HEK293 (cell line): Measurements from ENCODE around the gene METTL5.
A peak's percentile ranks its signal among the peaks of the same experiment; 100 is the strongest.

Experiments used
- CTCF ChIA-PET: fragments of 350-600 bp; formaldehyde crosslinking; extraction: SDS; loops from one replicate; lab custom pipeline; 2021; ENCODE audit warnings: antibody characterized with exemption; lab: Yijun Ruan, JAX
- POLR2A ChIA-PET: fragments of 300-600 bp; formaldehyde crosslinking; extraction: SDS; loops from one replicate; lab custom pipeline; 2020; ENCODE audit warnings: antibody characterized with exemption, inconsistent platforms; lab: Yijun Ruan, JAX
- H3K27ac ChIP-seq: fragments of 200-500 bp; sonication (Bioruptor generic); 2 replicates; pipeline ENCODE4 v1.5.1; 2014; ENCODE audit warnings: low read depth, low read length, control low read depth, inconsistent platforms; ENCODE audit errors: extremely low read depth
- H3K36me3 ChIP-seq, 2 experiments: fragments of 200-500 bp in 1 of 2; sonication (Bioruptor generic) in 1 of 2; 1 replicate in 1 of 2; 2 replicates in 1 of 2; pipeline ENCODE4 v1.5.1; 2014 to 2017; ENCODE audit warnings: inconsistent platforms in 2 of 2, low read length in 2 of 2; ENCODE audit not compliant: control insufficient read depth in 2 of 2, insufficient read depth in 1 of 2
- H3K4me1 ChIP-seq: fragments of 200-500 bp; sonication (Bioruptor generic); 2 replicates; pipeline ENCODE4 v1.5.1; 2014; ENCODE audit warnings: mild to moderate bottlenecking, low read length, inconsistent platforms; ENCODE audit not compliant: control insufficient read depth, insufficient read depth
- H3K4me3 ChIP-seq: 2 replicates; pipeline ENCODE4 v1.5.1; 2011; ENCODE audit warnings: low read depth, mild to moderate bottlenecking, control low read depth, low read length, moderate library complexity
- H3K9me3 ChIP-seq: fragments of 200-500 bp; sonication (Bioruptor generic); 2 replicates; pipeline ENCODE4 v1.5.1; 2014; ENCODE audit warnings: low read depth, low read length, inconsistent platforms; ENCODE audit not compliant: control insufficient read depth, insufficient read depth
- GLI4 ChIP-seq: fragments of 450-650 bp; formaldehyde crosslinking; IDR thresholded peaks from 2 replicates; pipeline ENCODE4 v1.5.1; 2016; ENCODE audit warnings: missing biosample characterization, missing genetic modification characterization
- HOXA7 ChIP-seq: sonication (generic); formaldehyde crosslinking; IDR thresholded peaks from 2 replicates; pipeline ENCODE4 v1.8.1; 2022; ENCODE audit warnings: missing genetic modification reagents, borderline replicate concordance
- IKZF3 ChIP-seq: fragments of 450-650 bp; IDR thresholded peaks from 2 replicates; pipeline ENCODE4 v1.5.0; 2018; ENCODE audit warnings: missing biosample characterization, mild to moderate bottlenecking, missing genetic modification characterization, moderate library complexity
- KLF1 ChIP-seq: fragments of 450-650 bp; formaldehyde crosslinking; IDR thresholded peaks from 2 replicates; pipeline ENCODE4 v1.5.1; 2016; ENCODE audit warnings: missing biosample characterization, missing genetic modification characterization
- KLF16 ChIP-seq: fragments of 450-650 bp; formaldehyde crosslinking; IDR thresholded peaks from 2 replicates; pipeline ENCODE4 v1.5.1; 2017; ENCODE audit warnings: missing biosample characterization, missing genetic modification characterization
- MEIS1 ChIP-seq: sonication (generic); formaldehyde crosslinking; IDR thresholded peaks from 2 replicates; pipeline ENCODE4 v1.8.1; 2022; ENCODE audit warnings: missing genetic modification reagents, mild to moderate bottlenecking, borderline replicate concordance
- REPIN1 ChIP-seq: fragments of 450-650 bp; formaldehyde crosslinking; IDR thresholded peaks from 2 replicates; pipeline ENCODE4 v1.5.1; 2017; ENCODE audit warnings: missing biosample characterization, missing genetic modification characterization, low read depth
- SP3 ChIP-seq: fragments of 450-650 bp; formaldehyde crosslinking; IDR thresholded peaks from 2 replicates; pipeline ENCODE4 v1.5.1; 2016; ENCODE audit warnings: missing biosample characterization, missing genetic modification characterization
- SP7 ChIP-seq: fragments of 450-650 bp; formaldehyde crosslinking; IDR thresholded peaks from 2 replicates; pipeline ENCODE4 v1.5.1; 2016; ENCODE audit warnings: missing biosample characterization, missing genetic modification characterization
- ZBTB8A ChIP-seq: fragments of 450-650 bp; formaldehyde crosslinking; IDR thresholded peaks from 2 replicates; pipeline ENCODE4 v1.5.1; 2016; ENCODE audit warnings: missing biosample characterization, missing genetic modification characterization
- ZIC2 ChIP-seq: fragments of 450-650 bp; formaldehyde crosslinking; IDR thresholded peaks from 2 replicates; pipeline ENCODE4 v1.5.1; 2016; ENCODE audit warnings: missing biosample characterization, missing genetic modification characterization
- ZNF184 ChIP-seq: fragments of 450-650 bp; IDR thresholded peaks from 2 replicates; pipeline ENCODE4 v1.5.1; 2018; ENCODE audit warnings: missing biosample characterization, mild to moderate bottlenecking, missing genetic modification characterization
- ZNF214 ChIP-seq: fragments of 450-650 bp; formaldehyde crosslinking; IDR thresholded peaks from 2 replicates; pipeline ENCODE4 v1.5.1; 2017; ENCODE audit warnings: missing biosample characterization, mild to moderate bottlenecking, missing genetic modification characterization, borderline replicate concordance
- ZNF335 ChIP-seq: fragments of 450-650 bp; formaldehyde crosslinking; conservative IDR thresholded peaks from 2 replicates; pipeline ENCODE4 v1.5.1; 2016; ENCODE audit warnings: missing biosample characterization, missing genetic modification characterization
- ZNF677 ChIP-seq: fragments of 450-650 bp; IDR thresholded peaks from 2 replicates; pipeline ENCODE4 v1.5.0; 2018; ENCODE audit warnings: missing biosample characterization, mild to moderate bottlenecking, missing genetic modification characterization, moderate library complexity
- ZNF76 ChIP-seq: fragments of 450-650 bp; formaldehyde crosslinking; IDR thresholded peaks from 2 replicates; pipeline ENCODE4; 2016; ENCODE audit warnings: low read depth, missing biosample characterization, missing genetic modification characterization, borderline replicate concordance
- ZSCAN30 ChIP-seq: fragments of 450-650 bp; IDR thresholded peaks from 2 replicates; pipeline ENCODE4 v1.5.1; 2018; ENCODE audit warnings: missing biosample characterization, mild to moderate bottlenecking, missing genetic modification characterization, moderate library complexity
- TF ChIP-seq, protein P1 (sequence below): fragments of 450-650 bp; formaldehyde crosslinking; IDR thresholded peaks from 2 replicates; pipeline ENCODE4 v1.5.1; 2016; ENCODE audit warnings: missing biosample characterization, missing genetic modification characterization
- TF ChIP-seq, protein P2 (sequence below): fragments of 450-650 bp; formaldehyde crosslinking; optimal IDR thresholded peaks from 2 replicates; pipeline ENCODE3; 2016; ENCODE audit warnings: missing biosample characterization, mild to moderate bottlenecking, missing genetic modification characterization
- TF ChIP-seq, protein P3 (sequence below): fragments of 450-650 bp; formaldehyde crosslinking; IDR thresholded peaks from 2 replicates; pipeline ENCODE4 v1.5.1; 2016; ENCODE audit warnings: missing biosample characterization, missing genetic modification characterization

The METTL5 gene

DNA sequence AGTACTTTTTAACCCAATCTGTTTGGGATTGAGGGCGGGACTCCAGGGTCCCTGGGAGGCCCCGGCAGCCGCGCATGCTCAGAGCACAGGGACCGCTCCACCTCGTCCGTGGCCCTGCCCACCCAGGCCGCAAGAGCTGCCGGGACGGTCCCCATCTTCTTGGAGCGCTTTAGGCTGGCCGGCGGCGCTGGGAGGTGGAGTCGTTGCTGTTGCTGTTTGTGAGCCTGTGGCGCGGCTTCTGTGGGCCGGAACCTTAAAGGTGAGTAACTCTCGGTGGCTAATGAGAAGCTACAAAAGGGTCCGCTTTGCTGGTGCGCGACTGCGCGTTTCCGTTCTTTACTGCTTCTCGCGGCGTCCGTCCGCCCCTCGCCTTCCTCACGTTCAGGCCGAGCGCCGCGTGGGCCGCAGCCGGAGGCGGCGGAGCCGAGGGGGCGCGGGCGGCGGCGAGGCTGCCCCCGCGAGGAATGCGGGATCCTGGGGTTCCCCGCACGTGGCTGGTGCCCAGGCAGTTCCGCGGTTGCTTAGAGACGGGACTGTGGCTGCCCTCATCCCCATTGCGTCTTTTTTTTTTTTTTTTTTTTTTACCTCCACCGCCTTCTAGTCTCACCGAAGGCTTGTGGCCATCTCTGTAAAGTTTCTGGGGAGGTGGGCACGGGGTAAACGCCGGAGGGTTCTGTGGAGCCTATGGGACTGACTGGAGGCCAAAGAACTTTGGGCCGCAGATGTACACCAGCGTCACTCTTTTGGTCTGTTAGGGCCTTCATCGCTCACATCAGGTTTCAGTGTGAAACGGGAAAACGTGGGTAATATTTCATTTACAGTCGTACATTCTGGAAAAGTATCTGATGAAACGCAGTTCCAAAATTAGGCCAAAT, 25.8 kb downstream of the METTL5 start, which contains the start of gene SSB (continued):
- TF ChIP-seq, protein P1, sequence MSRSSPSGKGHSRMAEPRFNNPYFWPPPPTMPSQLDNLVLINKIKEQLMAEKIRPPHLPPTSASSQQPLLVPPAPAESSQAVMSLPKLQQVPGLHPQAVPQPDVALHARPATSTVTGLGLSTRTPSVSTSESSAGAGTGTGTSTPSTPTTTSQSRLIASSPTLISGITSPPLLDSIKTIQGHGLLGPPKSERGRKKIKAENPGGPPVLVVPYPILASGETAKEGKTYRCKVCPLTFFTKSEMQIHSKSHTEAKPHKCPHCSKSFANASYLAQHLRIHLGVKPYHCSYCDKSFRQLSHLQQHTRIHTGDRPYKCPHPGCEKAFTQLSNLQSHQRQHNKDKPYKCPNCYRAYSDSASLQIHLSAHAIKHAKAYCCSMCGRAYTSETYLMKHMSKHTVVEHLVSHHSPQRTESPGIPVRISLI (tag by site-specific recombination) = peak; percentile 51; the same call in 1 of the 2 replicates
- TF ChIP-seq ZIC2 (tag by site-specific recombination) (no peak), REPIN1 (tag by site-specific recombination) (no peak), KLF16 (peak; percentile 69), SP7 (tag by site-specific recombination) (0 out of 2 replicates have a peak, but pooled peaks have one; percentile 28), SP3 (tag by site-specific recombination) (peak; percentile 35; the same call in 1 of the 2 replicates), ZNF76 (tag by site-specific recombination) (peak; percentile 80)
- TF ChIP-seq, protein P2, sequence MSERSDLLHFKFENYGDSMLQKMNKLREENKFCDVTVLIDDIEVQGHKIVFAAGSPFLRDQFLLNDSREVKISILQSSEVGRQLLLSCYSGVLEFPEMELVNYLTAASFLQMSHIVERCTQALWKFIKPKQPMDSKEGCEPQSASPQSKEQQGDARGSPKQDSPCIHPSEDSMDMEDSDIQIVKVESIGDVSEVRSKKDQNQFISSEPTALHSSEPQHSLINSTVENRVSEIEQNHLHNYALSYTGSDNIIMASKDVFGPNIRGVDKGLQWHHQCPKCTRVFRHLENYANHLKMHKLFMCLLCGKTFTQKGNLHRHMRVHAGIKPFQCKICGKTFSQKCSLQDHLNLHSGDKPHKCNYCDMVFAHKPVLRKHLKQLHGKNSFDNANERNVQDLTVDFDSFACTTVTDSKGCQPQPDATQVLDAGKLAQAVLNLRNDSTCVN (tag by site-specific recombination) = peak; percentile 65

DNA sequence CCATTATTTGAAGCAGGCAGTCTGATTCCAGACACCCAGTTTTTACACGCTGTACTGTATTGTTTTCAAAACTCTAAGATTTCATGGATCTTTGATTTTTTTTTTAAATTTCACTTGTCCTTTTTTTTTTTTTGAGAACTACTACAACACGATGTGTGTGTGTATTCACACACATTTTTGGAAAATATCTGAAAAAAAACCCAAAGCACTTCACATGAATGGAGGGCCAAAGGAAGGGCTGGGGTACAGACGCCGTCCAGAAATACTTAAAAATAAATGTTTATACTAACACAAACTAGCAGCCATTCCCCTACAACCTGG, 26.3 kb downstream of the METTL5 start:
- peak; percentile 19 for TF ChIP-seq ZNF335
- no peak for TF ChIP-seq GLI4
- Histone ChIP-seq H3K27ac (no peak overlapping the region), H3K4me1 (no peaks in the 10 kb centered on the region), H3K36me3 (peaks cover 22 to 27% of the 10 kb centered on the region in 2 experiments), H3K9me3 (no peaks in the 10 kb centered on the region), H3K4me3 (peak overlapping the region; percentile 93)
- ChIA-PET POLR2A (interaction anchor here (0.8 to 2.2 kb wide), 9 partner anchors 8 to 65 kb away, joined by 3 to 12 read pairs (median 4); partner anchors contain the start of genes KLHL23, METTL5 and UBR3), CTCF (interaction anchor here (1.5 kb wide), 1 partner anchor 8 kb away, joined by 6 read pairs; no protein-coding TSS in a partner anchor)

DNA sequence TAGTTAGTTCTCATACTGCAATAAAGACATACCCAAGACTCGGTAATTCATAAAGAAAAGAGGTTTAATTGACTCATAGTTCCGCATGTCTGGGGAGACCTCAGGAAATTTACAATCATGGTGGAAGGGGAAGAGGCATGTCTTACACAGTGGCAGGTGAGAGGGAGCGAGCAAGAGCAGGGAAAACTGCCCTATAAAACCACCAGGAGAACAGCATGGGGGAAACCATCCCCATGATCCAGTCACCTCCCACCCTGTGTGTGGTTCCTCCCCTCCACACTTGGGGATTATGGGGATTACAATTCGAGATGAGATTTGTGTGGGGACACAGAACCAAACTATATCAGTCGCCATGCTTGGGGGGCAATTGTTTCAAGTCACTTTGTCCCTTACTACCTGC, 27.1 kb downstream of the METTL5 start:
- Histone ChIP-seq H3K4me3 (no peak overlapping the region), H3K36me3 (peaks cover 17 to 19% of the 10 kb centered on the region in 2 experiments), H3K4me1 (no peaks in the 10 kb centered on the region), H3K9me3 (no peaks in the 10 kb centered on the region), H3K27ac (no peak overlapping the region)
- TF ChIP-seq HOXA7 (CRISPR knock-in tag) (no peak), ZNF677 (tag by site-specific recombination) (0 out of 2 replicates have a peak, but pooled peaks have one; percentile 62), ZNF184 (tag by site-specific recombination) (no peak), MEIS1 (CRISPR knock-in tag) (no peak), ZNF214 (no peak)
- TF ChIP-seq, protein P3, sequence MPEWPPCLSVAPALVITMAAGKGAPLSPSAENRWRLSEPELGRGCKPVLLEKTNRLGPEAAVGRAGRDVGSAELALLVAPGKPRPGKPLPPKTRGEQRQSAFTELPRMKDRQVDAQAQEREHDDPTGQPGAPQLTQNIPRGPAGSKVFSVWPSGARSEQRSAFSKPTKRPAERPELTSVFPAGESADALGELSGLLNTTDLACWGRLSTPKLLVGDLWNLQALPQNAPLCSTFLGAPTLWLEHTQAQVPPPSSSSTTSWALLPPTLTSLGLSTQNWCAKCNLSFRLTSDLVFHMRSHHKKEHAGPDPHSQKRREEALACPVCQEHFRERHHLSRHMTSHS (tag by site-specific recombination) = no peak
- ChIA-PET POLR2A (interaction anchor here (2.2 kb wide), 1 partner anchor 64 kb away, joined by 5 read pairs; the partner anchor contains the start of gene KLHL23), CTCF (no interaction called here)

DNA sequence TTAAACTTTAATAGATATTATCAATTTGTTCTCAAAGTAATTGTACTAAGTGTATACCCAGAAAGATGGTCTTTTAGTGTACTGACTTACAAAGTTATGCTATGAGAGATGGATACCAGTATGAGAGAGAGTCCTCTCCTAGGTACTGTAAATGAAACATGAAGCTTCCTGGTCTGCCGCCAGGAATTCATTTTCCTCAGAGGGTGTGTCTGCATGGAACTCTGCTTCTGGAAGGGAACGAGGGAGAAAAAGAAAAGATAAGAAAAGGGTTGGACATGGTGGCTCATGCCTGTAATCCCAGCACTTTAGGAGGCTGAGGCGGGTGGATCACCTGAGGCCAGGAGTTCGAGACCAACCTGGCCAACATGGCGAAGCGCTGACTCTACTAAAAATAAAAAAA, 28.3 kb downstream of the METTL5 start:
- Histone ChIP-seq H3K4me3 (no peak overlapping the region), H3K36me3 (peaks cover 5 to 8% of the 10 kb centered on the region in 2 experiments), H3K9me3 (no peaks in the 10 kb centered on the region), H3K27ac (no peak overlapping the region), H3K4me1 (no peaks in the 10 kb centered on the region)
- CTCF ChIA-PET = interaction anchor here (0.5 kb wide), 1 partner anchor 399 kb away, joined by 4 read pairs; no protein-coding TSS in a partner anchor
- TF ChIP-seq IKZF3 (tag by site-specific recombination) = no peak
- TF ChIP-seq KLF1 (tag by site-specific recombination) = peak; percentile 43; the same call in 1 of the 2 replicates
- no peak for TF ChIP-seq ZBTB8A (tag by site-specific recombination)
- TF ChIP-seq ZSCAN30 (tag by site-specific recombination) = no peak
- TF ChIP-seq, all 188 proteins: peak for 1
- POLR2A ChIA-PET = no interaction called here
